Fibroblast of skin of right biceps (primary cell): ENCODE measurements around the gene LRP1B.

Experiments
- DNase-seq: peaks from one replicate; pipeline ENCODE4 v3.0.0-alpha.2; 2013

The LRP1B gene

DNA sequence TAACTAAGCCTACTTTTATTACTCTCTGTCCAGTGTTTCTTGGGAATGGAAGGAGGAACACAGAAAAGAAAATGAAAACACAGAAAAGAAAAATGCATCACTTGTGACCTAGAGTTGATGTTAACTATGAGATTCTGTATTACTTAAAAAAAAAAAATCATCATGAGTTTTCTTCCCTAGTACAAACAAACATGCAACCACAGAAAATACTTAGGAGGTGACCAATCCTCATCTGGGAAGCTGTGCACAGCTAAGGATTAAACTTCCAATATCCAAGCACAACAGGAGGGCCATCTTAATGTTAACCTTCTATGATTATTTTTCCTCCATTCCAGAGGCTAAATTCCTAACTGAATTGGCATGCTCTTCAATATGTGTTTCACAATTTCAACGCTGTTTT is 1140.4 kb downstream of the LRP1B start:
- peak; percentile 78 for DNase-seq

GRCh38 chr2:140988597-140988996 is 1142.2 kb downstream of the LRP1B start:
- DNase-seq, result peak; percentile 24

- no peak for DNase-seq
Observed at GRCh38 chr2:140986456-140986855, 1144.4 kb downstream of the LRP1B start.

GRCh38 chr2:140975237-140975636 is 1155.6 kb downstream of the LRP1B start:
- DNase-seq, result peak; percentile 46

GRCh38 chr2:140972724-140973123 is 1158.1 kb downstream of the LRP1B start:
- DNase-seq, result no peak

DNA sequence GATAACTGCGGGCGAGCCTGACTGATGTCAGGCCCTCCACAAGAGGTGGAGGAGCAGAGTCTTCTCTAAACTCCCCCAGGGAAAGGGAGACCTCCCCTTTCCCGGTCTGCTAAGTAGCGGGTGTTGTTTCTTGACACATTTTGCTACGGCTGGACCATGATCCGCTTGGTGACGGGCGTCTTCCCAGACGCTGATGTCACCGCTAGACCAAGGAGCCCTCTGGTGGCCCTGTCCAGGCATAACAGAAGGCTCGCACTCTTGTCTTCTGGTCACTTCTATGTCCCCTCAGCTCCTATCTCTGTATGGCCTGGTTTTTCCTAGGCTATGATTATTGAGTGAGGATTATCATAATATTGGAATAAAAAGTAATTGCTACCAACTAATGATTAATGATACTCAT is 1166.5 kb downstream of the LRP1B start:
- DNase-seq, result peak; percentile 2

DNA sequence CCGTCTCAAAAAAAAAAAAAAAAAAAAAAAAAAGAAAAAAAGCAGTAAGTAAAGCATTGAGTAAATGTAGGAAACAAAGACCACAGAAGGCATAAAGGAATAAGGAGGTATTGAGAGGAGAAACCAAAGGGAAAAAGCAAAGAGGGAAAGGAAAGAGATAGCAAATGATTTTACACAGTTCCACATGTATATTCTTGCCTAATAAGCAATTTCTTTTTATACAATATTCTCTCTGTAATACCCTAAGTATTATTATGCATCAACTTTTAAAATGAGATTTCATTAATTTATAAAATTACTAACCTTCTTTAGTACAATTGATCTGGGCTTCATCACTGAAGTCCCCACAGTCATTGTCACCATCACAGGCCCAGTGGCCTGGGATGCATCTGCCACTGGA is 1180.9 kb downstream of the LRP1B start:
- DNase-seq, result no peak

GRCh38 chr2:140947236-140947635 is 1183.6 kb downstream of the LRP1B start:
- no peak for DNase-seq

DNA sequence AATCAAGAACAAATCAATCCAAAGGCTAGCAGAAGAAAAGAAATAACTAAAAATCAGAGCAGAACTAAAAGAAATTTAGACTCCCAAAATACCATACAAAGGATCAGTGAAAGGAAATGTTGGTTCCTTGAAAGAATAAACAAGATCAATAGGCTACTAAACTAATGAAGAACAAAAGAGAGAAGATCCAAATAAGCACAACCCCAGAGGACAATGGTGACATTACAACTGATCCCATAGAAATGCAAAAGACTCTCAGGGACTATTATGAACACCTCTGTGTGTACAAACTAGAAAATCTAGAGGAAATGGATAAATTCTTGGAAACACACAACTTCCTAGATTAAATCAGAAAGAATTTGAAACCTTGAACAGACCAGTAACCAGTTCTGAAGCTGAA is 1186.9 kb downstream of the LRP1B start:
- no peak for DNase-seq

DNA sequence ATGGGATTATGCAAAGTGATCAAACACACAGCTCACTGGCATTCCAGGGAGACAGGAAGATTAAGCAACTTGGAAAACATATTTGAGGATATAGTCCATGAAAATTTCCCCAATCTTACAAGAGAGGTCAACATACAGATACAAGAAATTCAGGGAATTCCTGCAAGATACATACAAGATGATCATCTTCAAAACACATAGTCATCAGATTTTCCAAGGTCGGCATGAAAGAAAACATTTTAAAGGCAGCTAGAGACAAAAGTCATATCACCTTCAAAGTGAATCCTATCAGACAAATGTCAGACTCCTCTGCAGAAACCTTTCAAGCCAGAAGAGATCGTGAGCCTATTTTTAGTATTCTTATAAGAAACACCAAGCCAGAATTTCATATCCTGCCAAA is 1188.5 kb downstream of the LRP1B start:
- no peak for DNase-seq

DNA sequence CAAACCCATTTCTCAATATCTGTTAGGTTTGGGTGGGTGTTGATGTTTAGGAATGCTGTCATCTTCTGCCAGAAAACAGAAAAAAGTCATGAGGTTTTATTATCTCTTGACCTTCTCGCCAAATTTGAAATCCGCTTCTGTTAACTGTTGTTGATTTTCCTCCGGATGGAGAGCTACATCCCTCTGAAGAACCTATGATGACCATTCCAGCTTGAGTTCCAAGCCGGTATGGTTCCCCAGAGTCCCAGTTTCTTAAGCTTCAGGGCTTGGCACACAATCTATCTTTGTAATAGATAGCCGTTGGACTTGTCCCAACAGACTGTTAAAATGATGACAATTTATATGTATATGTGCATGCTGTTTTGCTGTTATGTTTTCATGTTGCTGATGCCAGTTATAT is 1201.0 kb downstream of the LRP1B start:
- peak; percentile 8 for DNase-seq

- DNase-seq, result no peak
Observed at GRCh38 chr2:140918426-140918825, 1212.4 kb downstream of the LRP1B start.

DNA sequence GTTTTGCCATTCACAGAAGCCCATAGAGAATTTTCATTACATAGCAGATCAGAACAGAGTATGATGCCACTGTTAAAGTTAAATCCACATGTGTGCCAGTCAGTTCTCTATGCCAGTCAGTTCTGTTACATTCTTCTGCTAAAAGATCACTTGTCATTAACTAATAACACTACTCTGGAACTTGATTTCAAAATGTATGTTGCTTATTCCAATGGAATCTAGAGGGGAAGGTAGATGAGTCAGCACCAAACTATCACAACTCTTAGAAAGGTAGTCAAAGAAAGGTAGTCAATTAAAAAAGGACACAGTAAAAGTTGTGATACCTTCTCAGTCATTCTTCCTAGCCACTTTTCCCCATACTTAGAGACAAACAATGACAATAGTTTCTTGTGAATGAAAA is 1214.4 kb downstream of the LRP1B start:
- DNase-seq, result no peak

- no peak for DNase-seq
Observed at GRCh38 chr2:140910683-140911082, 1220.1 kb downstream of the LRP1B start.

GRCh38 chr2:140905083-140905781 is 1225.6 kb downstream of the LRP1B start:
- no peak for DNase-seq

GRCh38 chr2:140895378-140895777 is 1235.4 kb downstream of the LRP1B start:
- DNase-seq, result no peak

DNA sequence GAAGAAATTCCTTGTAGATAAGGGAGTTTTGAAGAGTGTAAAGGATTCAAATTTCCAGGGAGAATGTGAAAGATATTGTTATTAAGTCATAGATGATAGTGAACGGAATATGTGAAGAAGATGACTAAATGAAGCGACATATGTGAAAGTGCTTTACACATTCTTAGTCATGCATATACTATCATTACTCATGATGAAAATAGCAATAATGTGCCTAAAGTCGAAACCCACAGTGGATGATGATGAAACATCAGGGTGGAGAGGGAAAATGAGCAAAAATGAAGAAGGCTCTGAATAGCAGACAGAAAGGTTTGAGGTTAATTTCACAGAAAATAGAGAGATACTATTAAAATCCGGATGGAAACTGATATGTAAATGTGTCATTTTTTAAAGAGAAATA is 1237.1 kb downstream of the LRP1B start:
- peak; percentile 87 for DNase-seq

- peak; percentile 37 for DNase-seq
Observed at GRCh38 chr2:140892911-140893637, 1237.7 kb downstream of the LRP1B start.

GRCh38 chr2:140892436-140892835 is 1238.4 kb downstream of the LRP1B start:
- peak; percentile 82 for DNase-seq

DNA sequence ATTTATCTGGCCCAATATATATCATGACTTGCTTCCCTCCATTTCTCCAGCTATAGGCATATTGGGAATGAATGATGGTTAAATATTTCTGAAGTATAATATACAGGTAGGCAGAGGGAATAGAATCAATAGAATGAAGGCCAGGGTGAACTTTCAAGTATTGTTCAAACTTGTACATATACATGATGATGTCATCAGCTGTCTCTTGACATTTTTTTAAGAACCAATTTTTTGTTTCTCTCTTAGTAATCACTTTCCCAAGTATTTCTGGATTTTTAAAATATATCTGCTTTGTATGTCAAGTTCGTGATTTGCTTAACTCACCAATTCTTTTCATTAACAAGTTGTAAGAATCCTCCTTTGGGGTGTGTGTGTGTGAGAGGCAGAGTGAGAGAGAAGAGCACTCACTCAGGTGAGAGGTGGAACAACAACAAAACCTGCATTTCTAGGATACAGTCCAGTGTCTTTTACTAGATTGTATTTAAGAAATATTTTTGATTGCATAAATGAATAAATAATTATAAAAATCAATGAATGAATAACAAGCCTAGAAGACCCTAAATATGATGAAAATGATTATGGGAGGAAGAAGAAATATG is 1239.1 kb downstream of the LRP1B start:
- no peak for DNase-seq

GRCh38 chr2:140882671-140883620 is 1247.9 kb downstream of the LRP1B start:
- DNase-seq, result no peak

DNA sequence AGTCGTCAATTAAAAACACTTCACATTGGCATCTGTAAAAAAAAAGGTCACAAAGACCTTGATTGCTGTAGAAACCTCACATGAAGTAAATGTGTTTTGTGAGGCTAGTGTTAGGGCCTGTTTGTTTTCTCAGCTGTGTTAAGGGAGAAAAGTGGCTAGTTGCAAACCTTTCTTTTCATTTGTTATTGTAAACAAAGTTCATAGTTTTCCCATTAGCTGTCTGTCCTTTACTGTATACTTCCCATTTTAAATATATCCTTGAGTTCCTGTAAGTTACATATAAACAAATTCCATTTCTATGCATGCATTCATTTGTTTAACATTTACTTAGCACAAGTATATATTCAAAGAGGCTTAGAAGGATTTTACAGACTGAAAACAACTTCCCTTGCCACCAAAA is 1250.2 kb downstream of the LRP1B start:
- no peak for DNase-seq

GRCh38 chr2:140876015-140876414 is 1254.8 kb downstream of the LRP1B start:
- no peak for DNase-seq
